ENCODE results near the gene GRPEL1. TPM values are rescaled to one million over a fixed set of nuclear protein-coding genes. Genes with fewer than 3 reads are reported as not detected.

The GRPEL1 gene
- total and polyA plus RNA-seq, 2 of the 13 experiments (the other 11 are each of a cell fraction or from before 2014, with no cell fraction given), result 32.3 to 141 TPM

DNA sequence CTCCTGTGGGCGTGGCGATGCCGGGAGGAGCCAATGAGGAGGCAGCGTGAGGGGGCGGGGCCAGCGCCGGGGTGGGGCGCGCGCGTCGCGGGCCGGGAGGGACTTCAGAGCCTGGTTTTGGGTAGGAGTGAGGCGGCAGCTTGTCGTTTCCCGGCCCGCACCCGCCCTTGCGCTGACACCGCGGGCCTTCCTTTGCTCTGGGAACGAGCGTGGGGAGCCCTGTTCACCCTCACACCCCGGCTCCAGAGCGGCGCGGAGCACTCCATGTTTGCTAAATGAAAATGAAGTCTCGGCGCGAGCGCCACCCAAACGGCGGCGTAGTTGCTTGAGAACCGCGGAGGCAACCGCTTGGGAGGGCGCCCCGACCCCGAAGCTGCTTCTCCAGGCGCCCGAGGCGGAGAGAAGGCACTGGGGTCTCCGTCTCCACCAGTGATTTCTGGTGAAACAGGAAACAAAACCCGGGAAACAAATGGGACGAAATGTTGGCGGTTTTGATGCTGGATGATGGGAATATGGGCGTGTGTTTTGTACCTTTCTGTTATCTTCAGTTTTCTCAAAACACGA lies 497 bp upstream of the GRPEL1 start (continued):
- TF ChIP-seq, protein P1, sequence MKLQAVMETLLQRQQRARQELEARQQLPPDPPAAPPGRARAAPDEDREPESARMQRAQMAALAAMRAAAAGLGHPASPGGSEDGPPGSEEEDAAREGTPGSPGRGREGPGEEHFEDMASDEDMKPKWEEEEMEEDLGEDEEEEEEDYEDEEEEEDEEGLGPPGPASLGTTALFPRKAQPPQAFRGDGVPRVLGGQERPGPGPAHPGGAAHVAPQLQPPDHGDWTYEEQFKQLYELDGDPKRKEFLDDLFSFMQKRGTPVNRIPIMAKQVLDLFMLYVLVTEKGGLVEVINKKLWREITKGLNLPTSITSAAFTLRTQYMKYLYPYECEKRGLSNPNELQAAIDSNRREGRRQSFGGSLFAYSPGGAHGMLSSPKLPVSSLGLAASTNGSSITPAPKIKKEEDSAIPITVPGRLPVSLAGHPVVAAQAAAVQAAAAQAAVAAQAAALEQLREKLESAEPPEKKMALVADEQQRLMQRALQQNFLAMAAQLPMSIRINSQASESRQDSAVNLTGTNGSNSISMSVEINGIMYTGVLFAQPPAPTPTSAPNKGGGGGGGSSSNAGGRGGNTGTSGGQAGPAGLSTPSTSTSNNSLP (IDR thresholded peaks at IDR 0.05; ENCODE audit: low read depth, low read length), result no peak
- TF ChIP-seq SALL2 (CRISPR knock-in tag; IDR thresholded peaks at IDR 0.05) (0 out of 2 replicates have a peak, but pooled peaks have one; percentile 36), SKI (IDR thresholded peaks at IDR 0.05; ENCODE audit: partially characterized antibody) (no peak), ZNF558 (CRISPR knock-in tag; IDR thresholded peaks at IDR 0.05; ENCODE audit: borderline replicate concordance) (no peak), MED13 (CRISPR knock-in tag; IDR thresholded peaks at IDR 0.05) (no peak), SMAD3 (CRISPR knock-in tag; IDR thresholded peaks at IDR 0.05) (no peak), MED1 (CRISPR knock-in tag; IDR thresholded peaks at IDR 0.05) (0 out of 2 replicates have a peak, but pooled peaks have one; percentile 19), KDM6A (CRISPR knock-in tag; IDR thresholded peaks at IDR 0.05; ENCODE audit: low read depth) (no peak), ZNF75D (CRISPR knock-in tag; IDR thresholded peaks at IDR 0.05; ENCODE audit: borderline replicate concordance) (no peak), BHLHE40 (IDR thresholded peaks at IDR 0.05; ENCODE audit: low read length) (no peak), ZFP37 (CRISPR knock-in tag; IDR thresholded peaks at IDR 0.05; ENCODE audit: borderline replicate concordance) (0 out of 2 replicates have a peak, but pooled peaks have one; percentile 42), MYNN (CRISPR knock-in tag; IDR thresholded peaks at IDR 0.05; ENCODE audit: low read depth) (no peak), GFI1 (CRISPR knock-in tag; IDR thresholded peaks at IDR 0.05; ENCODE audit: borderline replicate concordance) (no peak), TSC22D2 (CRISPR knock-in tag; IDR thresholded peaks at IDR 0.05; ENCODE audit: borderline replicate concordance) (no peak), ATM (IDR thresholded peaks at IDR 0.05; ENCODE audit: borderline replicate concordance) (no peak)
- TF ChIP-seq, protein P2, sequence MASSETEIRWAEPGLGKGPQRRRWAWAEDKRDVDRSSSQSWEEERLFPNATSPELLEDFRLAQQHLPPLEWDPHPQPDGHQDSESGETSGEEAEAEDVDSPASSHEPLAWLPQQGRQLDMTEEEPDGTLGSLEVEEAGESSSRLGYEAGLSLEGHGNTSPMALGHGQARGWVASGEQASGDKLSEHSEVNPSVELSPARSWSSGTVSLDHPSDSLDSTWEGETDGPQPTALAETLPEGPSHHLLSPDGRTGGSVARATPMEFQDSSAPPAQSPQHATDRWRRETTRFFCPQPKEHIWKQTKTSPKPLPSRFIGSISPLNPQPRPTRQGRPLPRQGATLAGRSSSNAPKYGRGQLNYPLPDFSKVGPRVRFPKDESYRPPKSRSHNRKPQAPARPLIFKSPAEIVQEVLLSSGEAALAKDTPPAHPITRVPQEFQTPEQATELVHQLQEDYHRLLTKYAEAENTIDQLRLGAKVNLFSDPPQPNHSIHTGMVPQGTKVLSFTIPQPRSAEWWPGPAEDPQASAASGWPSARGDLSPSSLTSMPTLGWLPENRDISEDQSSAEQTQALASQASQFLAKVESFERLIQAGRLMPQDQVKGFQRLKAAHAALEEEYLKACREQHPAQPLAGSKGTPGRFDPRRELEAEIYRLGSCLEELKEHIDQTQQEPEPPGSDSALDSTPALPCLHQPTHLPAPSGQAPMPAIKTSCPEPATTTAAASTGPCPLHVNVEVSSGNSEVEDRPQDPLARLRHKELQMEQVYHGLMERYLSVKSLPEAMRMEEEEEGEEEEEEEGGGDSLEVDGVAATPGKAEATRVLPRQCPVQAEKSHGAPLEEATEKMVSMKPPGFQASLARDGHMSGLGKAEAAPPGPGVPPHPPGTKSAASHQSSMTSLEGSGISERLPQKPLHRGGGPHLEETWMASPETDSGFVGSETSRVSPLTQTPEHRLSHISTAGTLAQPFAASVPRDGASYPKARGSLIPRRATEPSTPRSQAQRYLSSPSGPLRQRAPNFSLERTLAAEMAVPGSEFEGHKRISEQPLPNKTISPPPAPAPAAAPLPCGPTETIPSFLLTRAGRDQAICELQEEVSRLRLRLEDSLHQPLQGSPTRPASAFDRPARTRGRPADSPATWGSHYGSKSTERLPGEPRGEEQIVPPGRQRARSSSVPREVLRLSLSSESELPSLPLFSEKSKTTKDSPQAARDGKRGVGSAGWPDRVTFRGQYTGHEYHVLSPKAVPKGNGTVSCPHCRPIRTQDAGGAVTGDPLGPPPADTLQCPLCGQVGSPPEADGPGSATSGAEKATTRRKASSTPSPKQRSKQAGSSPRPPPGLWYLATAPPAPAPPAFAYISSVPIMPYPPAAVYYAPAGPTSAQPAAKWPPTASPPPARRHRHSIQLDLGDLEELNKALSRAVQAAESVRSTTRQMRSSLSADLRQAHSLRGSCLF (CRISPR knock-in tag; IDR thresholded peaks at IDR 0.05; ENCODE audit: borderline replicate concordance), result peak; percentile 29; the same call in 1 of the 2 replicates
- TF ChIP-seq, protein P3, sequence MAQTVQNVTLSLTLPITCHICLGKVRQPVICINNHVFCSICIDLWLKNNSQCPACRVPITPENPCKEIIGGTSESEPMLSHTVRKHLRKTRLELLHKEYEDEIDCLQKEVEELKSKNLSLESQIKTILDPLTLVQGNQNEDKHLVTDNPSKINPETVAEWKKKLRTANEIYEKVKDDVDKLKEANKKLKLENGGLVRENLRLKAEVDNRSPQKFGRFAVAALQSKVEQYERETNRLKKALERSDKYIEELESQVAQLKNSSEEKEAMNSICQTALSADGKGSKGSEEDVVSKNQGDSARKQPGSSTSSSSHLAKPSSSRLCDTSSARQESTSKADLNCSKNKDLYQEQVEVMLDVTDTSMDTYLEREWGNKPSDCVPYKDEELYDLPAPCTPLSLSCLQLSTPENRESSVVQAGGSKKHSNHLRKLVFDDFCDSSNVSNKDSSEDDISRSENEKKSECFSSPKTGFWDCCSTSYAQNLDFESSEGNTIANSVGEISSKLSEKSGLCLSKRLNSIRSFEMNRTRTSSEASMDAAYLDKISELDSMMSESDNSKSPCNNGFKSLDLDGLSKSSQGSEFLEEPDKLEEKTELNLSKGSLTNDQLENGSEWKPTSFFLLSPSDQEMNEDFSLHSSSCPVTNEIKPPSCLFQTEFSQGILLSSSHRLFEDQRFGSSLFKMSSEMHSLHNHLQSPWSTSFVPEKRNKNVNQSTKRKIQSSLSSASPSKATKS (CRISPR knock-in tag; IDR thresholded peaks at IDR 0.05), result no peak
- TF ChIP-seq, protein P4, sequence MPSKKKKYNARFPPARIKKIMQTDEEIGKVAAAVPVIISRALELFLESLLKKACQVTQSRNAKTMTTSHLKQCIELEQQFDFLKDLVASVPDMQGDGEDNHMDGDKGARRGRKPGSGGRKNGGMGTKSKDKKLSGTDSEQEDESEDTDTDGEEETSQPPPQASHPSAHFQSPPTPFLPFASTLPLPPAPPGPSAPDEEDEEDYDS (CRISPR knock-in tag; IDR thresholded peaks at IDR 0.05), result no peak
- TF ChIP-seq, protein P5, sequence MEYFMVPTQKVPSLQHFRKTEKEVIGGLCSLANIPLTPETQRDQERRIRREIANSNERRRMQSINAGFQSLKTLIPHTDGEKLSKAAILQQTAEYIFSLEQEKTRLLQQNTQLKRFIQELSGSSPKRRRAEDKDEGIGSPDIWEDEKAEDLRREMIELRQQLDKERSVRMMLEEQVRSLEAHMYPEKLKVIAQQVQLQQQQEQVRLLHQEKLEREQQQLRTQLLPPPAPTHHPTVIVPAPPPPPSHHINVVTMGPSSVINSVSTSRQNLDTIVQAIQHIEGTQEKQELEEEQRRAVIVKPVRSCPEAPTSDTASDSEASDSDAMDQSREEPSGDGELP (IDR thresholded peaks at IDR 0.05; ENCODE audit: borderline replicate concordance, low read depth), result no peak
- TF ChIP-seq, protein P6, sequence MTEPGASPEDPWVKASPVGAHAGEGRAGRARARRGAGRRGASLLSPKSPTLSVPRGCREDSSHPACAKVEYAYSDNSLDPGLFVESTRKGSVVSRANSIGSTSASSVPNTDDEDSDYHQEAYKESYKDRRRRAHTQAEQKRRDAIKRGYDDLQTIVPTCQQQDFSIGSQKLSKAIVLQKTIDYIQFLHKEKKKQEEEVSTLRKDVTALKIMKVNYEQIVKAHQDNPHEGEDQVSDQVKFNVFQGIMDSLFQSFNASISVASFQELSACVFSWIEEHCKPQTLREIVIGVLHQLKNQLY (CRISPR knock-in tag; IDR thresholded peaks at IDR 0.05), result no peak

All from HepG2 (cell line).